ENCODE results near the gene PARP16. TPM values are rescaled to one million over a fixed set of nuclear protein-coding genes. Genes with fewer than 3 reads are reported as not detected.

PARP16 gene, protein sequence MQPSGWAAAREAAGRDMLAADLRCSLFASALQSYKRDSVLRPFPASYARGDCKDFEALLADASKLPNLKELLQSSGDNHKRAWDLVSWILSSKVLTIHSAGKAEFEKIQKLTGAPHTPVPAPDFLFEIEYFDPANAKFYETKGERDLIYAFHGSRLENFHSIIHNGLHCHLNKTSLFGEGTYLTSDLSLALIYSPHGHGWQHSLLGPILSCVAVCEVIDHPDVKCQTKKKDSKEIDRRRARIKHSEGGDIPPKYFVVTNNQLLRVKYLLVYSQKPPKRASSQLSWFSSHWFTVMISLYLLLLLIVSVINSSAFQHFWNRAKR
- 23.5 TPM for polyA plus RNA-seq

- Mint-ChIP-seq H3K9me3 (no peaks in the 10 kb centered on the region), H3K27ac (peak within 1 kb of the TSS; percentile 82 to 89 (median 89)), H3K4me1 (peaks cover 25 to 35% (median 31%) of the 10 kb centered on the region in 3 donors), H3K27me3 (no peaks in the 10 kb centered on the region), H3K36me3 (peaks cover 3% of the 10 kb centered on the region), H3K4me3 (peak within 1 kb of the TSS; percentile 83 to 96 (median 90))
Measured at GRCh38 chr15:65286704-65287519, at the start of gene PARP16. PARP16 (minus strand) TSS chr15:65286883; CDS start chr15:65286426, 457 bp downstream.

DNA sequence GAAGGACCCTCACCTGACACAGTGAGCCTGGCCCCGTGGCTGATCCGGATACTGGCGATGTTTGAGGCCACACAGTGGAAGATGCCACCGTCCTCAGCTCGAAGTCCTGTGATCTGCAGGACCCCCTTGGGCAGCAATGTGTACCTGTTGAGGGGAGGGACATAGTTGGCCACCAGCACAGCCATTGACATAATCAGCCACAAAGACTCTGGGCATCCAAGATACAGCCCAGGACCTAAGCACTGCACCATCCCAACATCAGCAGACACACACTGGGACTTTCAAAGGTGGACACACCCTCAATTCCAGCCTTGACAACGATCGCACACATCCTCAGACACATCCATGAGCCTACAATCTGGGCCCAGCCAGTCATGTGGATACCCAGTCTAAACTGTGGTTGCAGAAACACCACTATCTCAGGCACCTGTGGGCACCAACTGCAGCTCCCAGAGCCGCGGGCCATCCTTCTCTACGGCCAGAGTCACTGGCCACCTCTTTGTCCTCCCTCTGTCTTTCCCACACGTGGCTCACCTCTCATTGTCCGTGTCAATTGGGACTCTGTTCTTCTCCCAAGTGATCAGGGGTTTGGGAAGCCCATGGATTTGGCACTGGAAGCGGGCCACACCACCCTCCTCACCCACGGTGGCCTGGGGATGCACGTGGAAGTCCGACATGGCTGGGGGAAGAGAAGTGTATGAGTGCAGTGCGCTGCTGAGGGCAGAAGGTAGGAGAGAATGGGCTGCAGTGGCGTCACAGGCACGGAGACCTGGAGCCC is 48.8 kb upstream of the PARP16 start:
- Mint-ChIP-seq H3K4me1 (peaks cover 14 to 23% (median 17%) of the 10 kb centered on the region in 3 donors), H3K9me3 (peaks cover 0 to under 1% (median 0%) of the 10 kb centered on the region in 3 donors), H3K36me3 (peaks cover 2% of the 10 kb centered on the region), H3K27me3 (peaks cover 35% of the 10 kb centered on the region), H3K4me3 (no peak overlapping the region), H3K27ac (peak overlapping the region in 1 of 3 donors; percentile 43)

DNA sequence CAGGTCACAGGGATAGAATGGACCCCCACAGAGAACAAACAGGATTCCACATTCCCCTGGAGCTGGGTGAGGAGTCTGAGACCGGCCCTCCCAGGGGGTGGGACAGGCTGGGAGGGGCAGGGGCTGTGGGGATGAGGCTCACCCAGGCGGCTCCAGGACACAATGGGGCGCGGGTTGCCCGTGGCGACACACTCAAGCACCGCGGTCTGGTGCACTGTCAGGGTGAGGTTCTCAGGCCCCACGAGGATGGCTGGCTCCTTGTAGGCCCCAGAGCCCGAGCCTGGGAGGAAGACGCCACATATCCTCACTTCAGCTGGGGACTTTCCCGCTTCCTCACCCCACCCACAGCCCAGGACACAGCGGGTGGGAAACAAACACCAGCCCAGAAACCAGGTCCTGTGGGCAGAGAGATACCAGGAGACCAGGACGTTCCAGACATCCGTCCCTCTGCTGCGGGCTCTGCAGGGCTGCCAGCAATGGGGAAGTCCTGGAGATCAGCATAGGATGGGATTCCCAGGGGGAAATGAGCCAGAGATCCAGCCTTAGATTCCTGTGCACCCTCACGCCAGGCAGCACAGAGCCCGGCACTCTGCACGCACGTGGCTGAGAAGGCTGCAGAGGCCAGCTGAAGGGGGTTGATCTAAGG is 48.0 kb upstream of the PARP16 start:
- Mint-ChIP-seq H3K4me3 (no peak overlapping the region), H3K36me3 (peaks cover 2% of the 10 kb centered on the region), H3K27ac (no peak overlapping the region), H3K4me1 (peaks cover 14 to 20% (median 14%) of the 10 kb centered on the region in 3 donors), H3K27me3 (peaks cover 30% of the 10 kb centered on the region), H3K9me3 (no peaks in the 10 kb centered on the region)

GRCh38 chr15:65333856-65334255 is 47.2 kb upstream of the PARP16 start:
- Mint-ChIP-seq H3K4me1 (peaks cover 12 to 18% (median 12%) of the 10 kb centered on the region in 3 donors), H3K27me3 (peaks cover 23% of the 10 kb centered on the region), H3K4me3 (peak overlapping the region in 1 of 4 donors; percentile 17), H3K27ac (no peak overlapping the region), H3K9me3 (no peaks in the 10 kb centered on the region), H3K36me3 (peaks cover 2% of the 10 kb centered on the region)

- H3K27ac Mint-ChIP-seq, result no peak overlapping the region
- H3K27me3 Mint-ChIP-seq, result peaks cover 19% of the 10 kb centered on the region
- H3K4me3 Mint-ChIP-seq, result peak overlapping the region in 1 of 4 donors; percentile 17
- no peaks in the 10 kb centered on the region for H3K9me3 Mint-ChIP-seq
- no peaks in the 10 kb centered on the region for H3K36me3 Mint-ChIP-seq
- peaks cover 10 to 15% (median 10%) of the 10 kb centered on the region in 3 donors for H3K4me1 Mint-ChIP-seq
Measured at GRCh38 chr15:65333148-65333820, 46.6 kb upstream of the PARP16 start.

DNA sequence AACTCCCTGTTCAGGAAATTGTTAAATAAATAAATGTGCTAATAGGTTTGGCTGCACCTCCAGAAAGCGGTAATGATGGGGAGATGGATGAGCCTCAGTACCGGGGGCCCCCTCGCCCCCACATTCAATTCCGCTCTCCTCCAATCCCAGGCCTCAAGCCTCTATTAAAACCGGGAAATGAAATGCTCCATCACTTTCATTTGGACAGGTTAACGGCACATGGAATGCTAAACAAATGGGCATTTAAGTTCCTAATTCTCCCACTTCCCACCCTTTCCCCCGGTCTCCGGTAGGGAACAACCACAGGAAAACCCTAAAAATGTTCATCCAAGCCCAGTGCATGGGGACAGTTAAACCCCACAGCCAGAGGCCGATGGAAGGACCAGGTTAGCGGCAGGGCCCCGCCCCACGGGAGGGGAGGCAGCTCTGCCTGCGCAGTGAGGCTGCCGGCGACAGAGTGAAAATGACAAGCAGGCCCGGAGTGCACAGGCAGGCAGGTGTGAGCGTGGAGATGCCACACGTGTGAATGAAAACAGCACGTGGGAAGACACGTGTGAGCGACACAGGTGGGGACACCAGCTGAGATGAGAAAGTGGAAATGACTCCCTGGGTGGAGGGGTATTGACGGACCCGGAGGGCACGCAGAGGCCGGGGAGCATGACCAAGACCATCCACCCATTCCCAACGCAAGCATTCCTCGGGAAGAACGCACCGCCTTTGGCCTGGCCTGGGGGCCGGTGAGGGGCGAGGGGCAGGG is 45.9 kb upstream of the PARP16 start:
- H3K4me1 Mint-ChIP-seq, result peaks cover 5 to 14% (median 7%) of the 10 kb centered on the region in 3 donors
- no peak overlapping the region for H3K27ac Mint-ChIP-seq
- no peak overlapping the region for H3K4me3 Mint-ChIP-seq
- H3K27me3 Mint-ChIP-seq, result peaks cover 20% of the 10 kb centered on the region
- no peaks in the 10 kb centered on the region for H3K9me3 Mint-ChIP-seq
- H3K36me3 Mint-ChIP-seq, result no peaks in the 10 kb centered on the region

DNA sequence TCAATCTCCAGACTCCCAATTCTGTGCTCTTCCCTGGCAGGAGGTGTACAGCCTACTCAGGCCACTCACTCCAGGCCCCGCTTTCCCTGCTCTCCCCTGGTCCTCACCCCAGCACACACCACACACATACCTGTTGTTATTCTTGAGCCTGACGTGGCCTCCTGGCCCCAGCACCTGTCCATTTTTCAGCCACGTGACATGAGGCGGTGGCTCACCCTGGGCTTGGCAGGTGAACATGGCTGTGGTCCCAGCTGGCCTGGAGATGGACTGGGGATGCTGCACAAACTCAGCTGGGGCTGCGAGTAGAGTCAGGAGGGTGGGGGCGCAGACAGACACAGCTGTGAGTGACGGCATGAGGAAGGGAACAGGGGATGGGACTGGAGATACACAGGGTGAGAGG is 45.1 kb upstream of the PARP16 start:
- H3K27me3 Mint-ChIP-seq, result peaks cover 15% of the 10 kb centered on the region
- H3K36me3 Mint-ChIP-seq, result no peaks in the 10 kb centered on the region
- peaks cover 0 to 11% (median 2%) of the 10 kb centered on the region in 3 donors for H3K4me1 Mint-ChIP-seq
- H3K4me3 Mint-ChIP-seq, result no peak overlapping the region
- peak overlapping the region in 1 of 3 donors; percentile 57 for H3K27ac Mint-ChIP-seq
- no peaks in the 10 kb centered on the region for H3K9me3 Mint-ChIP-seq

GRCh38 chr15:65330934-65331645 is 44.4 kb upstream of the PARP16 start:
- H3K27me3 Mint-ChIP-seq, result peaks cover 15% of the 10 kb centered on the region
- no peak overlapping the region for H3K4me3 Mint-ChIP-seq
- no peaks in the 10 kb centered on the region for H3K36me3 Mint-ChIP-seq
- H3K4me1 Mint-ChIP-seq, result peaks cover 0 to 7% (median 2%) of the 10 kb centered on the region in 3 donors
- no peaks in the 10 kb centered on the region for H3K9me3 Mint-ChIP-seq
- H3K27ac Mint-ChIP-seq, result peak overlapping the region in 1 of 3 donors; percentile 57

DNA sequence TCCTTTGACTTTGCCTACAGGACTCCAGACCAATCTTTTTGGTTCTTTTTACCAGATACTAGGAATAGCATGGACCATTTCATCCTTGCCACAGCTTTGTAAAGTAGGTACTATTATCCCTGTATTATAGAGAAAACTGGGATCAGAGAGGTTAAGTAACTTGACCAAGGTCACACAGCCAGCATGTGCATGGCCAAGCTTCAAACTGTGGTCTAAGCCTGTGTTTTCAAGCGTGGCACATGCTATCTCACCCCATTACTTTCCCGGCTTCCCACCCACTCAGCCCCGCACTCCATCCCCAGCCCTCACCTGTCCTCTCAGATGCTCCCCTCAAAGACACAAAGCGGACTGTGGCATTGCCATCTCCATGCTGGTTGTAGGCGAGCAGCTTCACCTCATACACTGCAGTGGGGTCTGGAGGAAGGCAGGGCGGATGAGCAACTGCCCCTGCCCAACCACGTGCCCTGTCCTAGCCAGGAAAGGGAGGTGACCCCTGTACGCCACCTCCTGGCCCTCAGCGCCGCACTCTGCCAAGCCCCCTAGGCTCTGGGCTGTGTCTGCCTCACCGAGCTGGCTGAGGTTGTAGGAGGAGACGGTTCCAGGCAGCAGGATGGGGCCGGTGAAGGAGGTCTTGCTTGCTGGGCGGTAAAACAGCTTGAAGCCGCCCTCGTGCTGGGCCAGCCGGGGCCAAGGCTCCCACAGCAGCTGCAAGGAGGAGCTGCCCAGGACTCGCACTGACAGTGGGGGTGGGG is 43.5 kb upstream of the PARP16 start:
- Mint-ChIP-seq H3K36me3 (no peaks in the 10 kb centered on the region), H3K27ac (peak overlapping the region in 1 of 3 donors; percentile 15), H3K4me3 (no peak overlapping the region), H3K4me1 (peaks cover 0 to 4% (median 2%) of the 10 kb centered on the region in 3 donors), H3K27me3 (peaks cover 17% of the 10 kb centered on the region), H3K9me3 (no peaks in the 10 kb centered on the region)

DNA sequence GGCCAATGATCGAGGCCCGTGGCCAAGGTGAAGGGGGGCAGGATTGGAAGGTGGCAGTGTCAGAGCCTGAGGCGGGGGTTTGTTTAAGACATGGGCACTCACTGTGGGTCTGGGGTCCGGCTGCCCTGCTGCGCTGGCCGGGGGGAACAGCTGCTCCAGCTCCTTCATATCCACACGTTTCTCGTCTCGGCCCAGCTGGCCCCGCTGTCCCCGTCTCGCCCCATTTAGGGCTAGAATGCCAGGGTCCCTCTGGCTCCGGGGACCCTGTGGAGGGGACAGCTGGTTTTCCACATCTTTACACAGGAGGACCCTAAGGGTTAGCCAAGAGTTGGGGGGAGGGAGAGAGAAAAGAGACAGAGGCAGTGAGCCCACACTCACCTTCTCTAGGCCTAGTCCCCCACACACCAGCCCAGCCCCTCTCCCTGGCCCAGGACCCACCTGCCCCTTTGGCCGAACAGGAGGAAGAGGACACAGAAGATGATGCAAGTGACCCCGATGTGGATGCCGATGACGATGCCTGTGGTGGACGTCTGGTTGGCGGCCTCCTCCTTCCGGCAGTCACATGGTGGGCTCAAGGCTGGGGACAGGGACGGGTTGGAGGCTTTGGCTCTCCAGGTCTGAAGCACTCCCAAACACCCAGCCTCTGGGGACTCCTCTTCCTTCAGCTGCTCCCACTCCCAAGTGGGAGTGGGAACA is 42.8 kb upstream of the PARP16 start:
- Mint-ChIP-seq H3K36me3 (no peaks in the 10 kb centered on the region), H3K9me3 (no peaks in the 10 kb centered on the region), H3K27ac (no peak overlapping the region), H3K4me3 (no peak overlapping the region), H3K4me1 (peaks cover 0 to 4% (median 2%) of the 10 kb centered on the region in 3 donors), H3K27me3 (peaks cover 14% of the 10 kb centered on the region)

GRCh38 chr15:65328506-65329287 is 42.0 kb upstream of the PARP16 start:
- Mint-ChIP-seq H3K36me3 (peaks cover 2% of the 10 kb centered on the region), H3K4me3 (peak overlapping the region in 1 of 4 donors; percentile 72), H3K9me3 (no peaks in the 10 kb centered on the region), H3K27ac (peak overlapping the region in 1 of 3 donors; percentile 72), H3K27me3 (peaks cover 14% of the 10 kb centered on the region), H3K4me1 (peaks cover 0 to 4% (median 2%) of the 10 kb centered on the region in 3 donors)

Data from IgD-negative memory B cell (primary cell).